ENCODE measurements around the gene ACOX1. TPM values are rescaled to one million over a fixed set of nuclear protein-coding genes. Genes with fewer than 3 reads are reported as not detected.

Gene ACOX1
- total RNA-seq, 1 experiment from 2014 or later: 50.2 TPM

GRCh38 chr17:75998327-75998795, 19.4 kb upstream of the ACOX1 start:
- ChIA-PET RAD21 (ENCODE audit: low non-redundant PET in 1 of 2, low total read pairs in 2 of 2, uncharacterized antibody in 2 of 2, unreplicated experiment in 2 of 2) (no interaction called here), CTCF (interaction anchor here (0.8 to 2.4 kb wide), 3 partner anchors 9 to 281 kb away, joined by 3 to 7 read pairs (median 7); no protein-coding TSS in a partner anchor), POLR2A (interaction anchor here (0.6 to 0.9 kb wide), 2 partner anchors 93 to 241 kb away, joined by 3 to 4 read pairs; partner anchors contain the start of gene MRPL38)
- peaks cover 12 to 32% of the 10 kb centered on the region in 2 experiments for H3K4me1 ChIP-seq (ENCODE audit: control insufficient read depth in 1 of 2, insufficient read depth in 2 of 2, low read length in 2 of 2)
- H4K20me1 ChIP-seq (ENCODE audit: insufficient read depth): no peaks in the 10 kb centered on the region
- no peak overlapping the region for H3K27ac ChIP-seq (ENCODE audit: low read depth, low read length)
- H3K4me2 ChIP-seq (ENCODE audit: low read length): no peak overlapping the region
- ATAC-seq (no peak), DNase-seq (ENCODE audit: low read depth, low spot score) (no peak)
- no peak overlapping the region for H2AFZ ChIP-seq (ENCODE audit: low read depth, low read length, poor library complexity, severe bottlenecking)
- no peak overlapping the region for H3K9ac ChIP-seq (ENCODE audit: low read length)
- no peak overlapping the region for H3K4me3 ChIP-seq (replicated peaks in 1 of 2; ENCODE audit: low read depth in 1 of 2, low read length in 2 of 2)
- no peaks in the 10 kb centered on the region for H3K9me2 ChIP-seq (ENCODE audit: insufficient read depth)
- no peaks in the 10 kb centered on the region; a peak in 1 of 4 replicates for H3K36me3 ChIP-seq (ENCODE audit: control insufficient read depth in 1 of 2, insufficient read depth in 2 of 2, low read length in 2 of 2)
- H3K9me3 ChIP-seq (ENCODE audit: control insufficient read depth in 1 of 2, insufficient read depth in 1 of 2, low read depth in 1 of 2, low read length in 2 of 2): no peaks in the 10 kb centered on the region
- BruUV-seq (replicated peaks): no TSS peak
- H3K27me3 ChIP-seq (ENCODE audit: insufficient read depth, low read length): no peaks in the 10 kb centered on the region
- intact Hi-C loops (cut with micrococcal nuclease): no loop called here
- H3K79me2 ChIP-seq (ENCODE audit: insufficient read depth, low read length): no peaks in the 10 kb centered on the region
- TF ChIP-seq EZH2 (IDR thresholded peaks at IDR 0.05) (no peak), CTCF (IDR thresholded peaks at IDR 0.05 in 2 of 3, conservative IDR thresholded peaks at IDR 0.05 in 1 of 3; ENCODE audit: borderline replicate concordance in 1 of 3, insufficient read depth in 1 of 3, low read depth in 2 of 3, low read length in 2 of 3) (no peak), SP1 (IDR thresholded peaks at IDR 0.05; ENCODE audit: low read depth) (no peak), FOSL1 (IDR thresholded peaks at IDR 0.05; ENCODE audit: low read depth) (no peak), YY1 (IDR thresholded peaks at IDR 0.05; ENCODE audit: extremely low read depth, insufficient replicate concordance, low read depth, low read length) (no peak), EGR1 (IDR thresholded peaks at IDR 0.05; ENCODE audit: low read depth) (no peak), MAX (IDR thresholded peaks at IDR 0.05) (no peak), JUND (IDR thresholded peaks at IDR 0.05) (no peak), RAD21 (IDR thresholded peaks at IDR 0.05; ENCODE audit: low read depth) (no peak), ZNF274 (IDR thresholded peaks at IDR 0.05; ENCODE audit: low read depth, low read length) (no peak), TCF7L2 (IDR thresholded peaks at IDR 0.05; ENCODE audit: borderline replicate concordance, extremely low read depth, insufficient read depth, insufficient read length) (no peak), SRF (IDR thresholded peaks at IDR 0.05; ENCODE audit: low read depth) (no peak)

Data from HCT116 (cell line).